HG03280 (cell line): ENCODE data around the gene TBC1D21.

ENCODE experiments used
- ATAC-seq: cut with Tn5 transposase; IDR thresholded peaks from one replicate; pipeline ENCODE4 v1.9.1; 2021; ENCODE audit warnings: mild to moderate bottlenecking, moderate library complexity; ENCODE audit not compliant: unreplicated experiment

TBC1D21 gene

DNA sequence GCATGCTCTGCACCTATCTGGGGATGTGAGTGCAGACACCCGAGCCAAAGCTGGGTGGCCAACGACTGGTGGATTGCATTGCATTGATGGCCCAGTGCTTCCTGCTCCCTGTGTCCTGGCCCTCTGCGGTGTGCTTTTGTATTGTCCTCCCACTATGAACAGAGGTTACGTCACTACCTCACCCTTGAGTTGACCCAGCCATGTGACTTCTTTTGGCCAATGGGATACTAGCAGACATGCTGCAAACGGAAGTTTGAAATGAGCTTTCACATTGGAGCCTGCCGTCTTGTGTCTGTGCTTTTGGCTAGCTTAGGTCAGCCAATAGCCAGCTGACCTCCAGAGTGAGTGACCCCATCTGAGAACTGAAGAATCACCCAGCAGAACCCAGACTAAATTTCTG, 15.3 kb upstream of the TBC1D21 start:
- no peak for ATAC-seq

DNA sequence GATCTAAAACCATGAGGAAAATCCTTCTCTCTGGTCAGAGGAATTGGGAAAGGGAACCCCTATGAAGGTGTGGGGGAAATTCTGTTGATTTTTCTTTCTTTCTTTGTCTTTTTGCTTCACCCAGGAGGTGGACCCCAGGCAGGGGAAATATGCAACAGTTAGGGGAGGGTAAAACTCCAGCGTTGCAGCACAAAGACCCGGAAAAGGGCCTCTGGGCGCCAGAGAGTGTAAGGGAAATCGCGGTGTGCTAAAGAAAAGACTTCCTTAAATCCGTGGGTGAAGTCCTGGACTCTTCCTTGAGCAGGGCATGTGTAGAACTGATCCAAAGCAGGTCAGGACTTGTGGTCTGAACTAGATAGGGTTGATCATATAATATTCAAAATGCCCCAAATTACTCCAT, 11.1 kb upstream of the TBC1D21 start:
- ATAC-seq, result no peak

DNA sequence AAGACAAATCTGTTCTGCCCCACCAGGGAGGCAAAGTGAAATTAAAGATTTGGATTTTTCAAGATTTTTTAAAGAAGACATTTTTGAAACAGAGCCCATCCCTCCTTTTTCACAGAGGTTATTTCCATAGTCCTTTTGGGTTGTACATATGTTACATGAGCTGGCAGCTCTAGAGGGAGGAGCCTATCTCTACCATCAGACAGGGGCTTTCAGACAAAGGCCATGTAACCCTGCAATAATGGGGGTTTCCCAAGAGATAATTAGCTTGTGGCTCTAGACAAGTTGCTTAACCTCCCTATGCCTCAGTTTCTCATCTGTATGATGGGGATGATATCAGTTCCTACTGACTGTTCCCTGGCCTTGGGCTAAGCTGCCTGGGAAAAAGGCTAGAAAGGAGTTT, 8.0 kb upstream of the TBC1D21 start:
- ATAC-seq, result no peak

DNA sequence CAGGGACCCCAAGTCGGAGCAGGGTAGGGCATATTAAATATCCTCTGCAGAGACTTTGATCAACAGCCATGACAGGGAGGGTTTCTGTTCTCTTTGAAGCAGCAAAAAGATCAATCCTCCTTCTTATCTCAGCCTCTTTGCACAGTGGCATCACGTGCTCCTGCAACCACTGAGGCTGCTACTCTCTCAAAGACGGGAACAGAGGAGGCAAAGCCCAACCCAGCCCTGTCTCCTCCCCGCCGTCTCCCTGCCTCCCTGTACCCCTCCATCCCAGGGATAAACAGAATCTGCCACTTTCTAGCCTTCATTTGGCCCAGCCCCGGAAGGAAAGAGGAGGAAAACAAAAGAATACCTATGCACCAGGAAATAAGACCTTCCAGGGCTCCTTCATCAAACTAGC, 7.5 kb upstream of the TBC1D21 start:
- ATAC-seq, result no peak

DNA sequence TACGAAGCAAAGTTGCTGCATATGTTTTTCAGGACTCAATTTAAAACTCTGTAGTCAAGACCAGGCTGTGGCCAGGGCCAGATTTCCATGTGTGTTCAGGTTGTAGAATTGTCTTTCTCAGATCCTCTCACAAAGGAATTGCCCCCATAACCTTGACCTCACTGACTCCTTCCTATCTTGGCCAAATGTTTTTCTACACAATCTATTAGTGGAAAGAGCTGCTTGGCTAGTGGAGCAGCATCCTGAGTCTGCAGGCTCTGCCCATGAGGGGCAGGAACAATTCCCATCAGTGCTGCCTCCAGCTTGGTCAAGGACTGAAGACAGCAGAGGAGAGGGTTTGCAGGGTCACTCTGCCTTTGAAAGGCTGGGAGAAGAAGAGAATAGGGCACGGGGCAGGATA, 6.9 kb upstream of the TBC1D21 start:
- ATAC-seq, result no peak

DNA sequence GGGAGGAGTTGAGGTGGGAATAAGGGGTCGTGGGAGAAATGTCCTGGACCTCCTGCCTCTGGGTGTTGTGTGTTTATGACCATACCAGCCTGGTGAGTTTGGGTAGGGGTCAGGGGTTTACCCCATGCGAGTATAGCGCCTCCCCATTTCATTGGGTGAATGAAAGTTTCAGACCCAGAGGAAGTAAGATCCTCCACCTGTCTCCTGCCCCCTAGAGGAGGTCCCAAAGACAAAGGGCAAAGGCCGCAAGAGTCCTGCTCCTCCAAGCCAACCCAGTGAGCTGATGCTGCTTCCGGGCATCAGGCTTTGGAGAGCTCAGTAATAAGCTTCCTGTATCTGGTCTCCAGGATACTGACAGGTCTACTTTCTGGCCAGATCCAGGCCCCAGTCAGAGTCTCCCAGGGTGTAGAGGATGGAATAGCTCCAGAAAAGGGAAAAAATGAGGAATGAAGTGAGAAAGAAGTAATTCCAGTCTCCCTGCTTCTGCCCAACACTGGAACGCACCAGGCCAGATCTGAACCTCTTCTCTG, 6.4 kb upstream of the TBC1D21 start:
- ATAC-seq, result no peak

DNA sequence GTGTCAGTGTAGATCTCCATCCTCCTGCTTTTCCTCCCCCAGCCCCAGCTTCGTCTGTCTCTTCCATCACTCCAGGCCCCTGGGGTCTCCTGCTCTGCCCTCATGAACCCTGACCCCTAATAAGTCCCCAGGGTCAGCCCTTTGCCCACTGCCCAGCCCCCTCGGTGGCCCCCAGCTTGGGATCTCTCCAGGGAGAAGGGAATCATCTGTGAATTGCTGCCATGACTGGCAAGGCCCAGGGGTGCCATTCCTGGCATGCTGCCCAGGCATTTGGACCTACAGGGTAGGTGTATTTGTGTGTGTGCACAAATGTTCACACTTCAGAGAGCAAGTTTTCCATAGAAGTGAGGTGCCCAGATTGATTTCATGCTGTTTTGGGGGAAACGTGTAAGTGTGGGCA, 5.9 kb upstream of the TBC1D21 start:
- ATAC-seq, result no peak

DNA sequence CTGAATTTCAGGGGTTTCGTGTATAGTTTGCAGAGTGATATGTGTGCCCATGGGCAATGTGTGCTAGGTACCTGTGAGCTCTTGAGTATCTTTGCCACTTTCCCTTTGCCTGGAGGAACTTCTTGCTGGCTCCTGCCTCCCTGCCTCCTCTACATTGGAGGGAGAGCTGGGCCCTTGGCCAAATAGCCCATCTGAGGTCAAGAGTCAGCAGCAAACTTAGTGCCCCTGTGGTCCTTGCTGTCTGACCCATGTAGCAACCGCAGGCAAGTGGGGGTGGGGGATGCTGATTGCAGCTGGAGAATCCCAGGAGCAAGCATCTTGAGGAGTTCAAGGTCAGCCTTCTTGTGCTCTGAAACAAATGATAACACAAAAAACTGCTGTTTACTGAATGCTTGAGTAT, 5.4 kb upstream of the TBC1D21 start:
- no peak for ATAC-seq

DNA sequence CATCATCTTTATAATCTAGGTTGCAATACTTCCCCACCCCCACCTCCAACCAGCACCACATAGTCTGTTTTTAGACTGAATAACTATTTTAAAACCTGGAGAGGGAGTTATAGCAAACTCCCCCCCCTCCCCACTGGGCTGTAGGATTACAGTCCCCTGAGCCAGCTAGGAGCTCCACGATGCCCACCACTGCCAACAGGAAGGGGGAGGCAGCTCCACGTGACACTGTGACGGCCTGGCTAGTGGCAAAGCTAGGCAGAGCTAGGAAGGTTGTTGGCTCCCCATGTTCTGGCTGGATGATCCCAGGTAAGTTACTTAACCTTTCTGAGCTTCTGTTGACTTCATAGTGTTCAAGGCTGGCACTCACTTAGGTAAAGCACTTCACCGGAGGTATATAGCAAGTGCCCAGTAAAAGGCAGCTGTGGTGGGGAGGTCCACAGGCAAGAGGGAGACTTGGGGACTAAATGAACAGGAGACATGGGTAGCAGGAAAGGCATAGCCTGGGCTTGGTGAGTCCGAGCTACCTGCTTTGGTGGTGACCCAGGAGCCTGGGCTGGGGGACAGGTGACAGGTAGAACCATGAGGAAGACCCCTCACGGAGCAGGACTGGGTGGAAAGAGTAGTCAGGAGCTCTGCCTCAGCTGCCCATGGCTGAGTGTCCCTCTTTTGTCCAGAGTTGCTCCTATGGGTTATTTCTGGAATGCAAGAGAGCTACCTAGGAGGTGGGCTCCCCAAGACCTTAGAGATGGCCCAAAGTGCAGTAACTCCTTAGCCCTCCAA, 4.0 kb upstream of the TBC1D21 start:
- ATAC-seq, result no peak

DNA sequence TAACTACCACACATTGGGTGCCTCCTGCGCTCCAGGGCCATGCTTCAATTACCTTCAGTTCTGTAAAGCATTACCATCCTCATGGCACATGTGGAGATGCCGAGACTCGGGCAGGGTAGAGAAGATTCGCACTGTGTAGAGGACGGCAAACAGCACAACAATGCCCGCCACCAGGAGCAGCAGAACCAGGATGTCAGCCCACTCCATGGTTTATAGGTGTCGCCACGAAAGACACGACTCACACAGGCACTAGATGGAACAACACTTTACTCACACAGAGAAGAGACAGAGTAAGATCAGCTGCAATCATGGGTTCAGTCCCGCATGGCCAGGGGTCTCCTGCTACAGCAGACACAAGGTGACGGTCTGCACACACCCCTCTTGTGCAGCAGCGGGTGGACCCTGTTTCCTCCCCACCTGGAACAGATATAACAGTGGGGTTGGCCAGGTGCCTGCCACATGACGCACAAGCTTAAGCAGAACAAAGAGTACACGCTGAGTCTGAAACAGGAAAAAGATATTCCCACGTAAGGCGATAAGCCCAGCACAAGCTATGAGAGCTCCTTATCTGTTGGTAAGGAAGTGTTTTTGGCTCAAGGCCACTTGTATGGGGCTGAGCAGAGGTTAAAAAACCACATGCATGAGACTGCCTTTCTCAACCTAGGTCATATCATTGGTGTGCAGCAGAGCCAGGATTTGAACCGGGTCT, 2.5 kb upstream of the TBC1D21 start:
- no peak for ATAC-seq

DNA sequence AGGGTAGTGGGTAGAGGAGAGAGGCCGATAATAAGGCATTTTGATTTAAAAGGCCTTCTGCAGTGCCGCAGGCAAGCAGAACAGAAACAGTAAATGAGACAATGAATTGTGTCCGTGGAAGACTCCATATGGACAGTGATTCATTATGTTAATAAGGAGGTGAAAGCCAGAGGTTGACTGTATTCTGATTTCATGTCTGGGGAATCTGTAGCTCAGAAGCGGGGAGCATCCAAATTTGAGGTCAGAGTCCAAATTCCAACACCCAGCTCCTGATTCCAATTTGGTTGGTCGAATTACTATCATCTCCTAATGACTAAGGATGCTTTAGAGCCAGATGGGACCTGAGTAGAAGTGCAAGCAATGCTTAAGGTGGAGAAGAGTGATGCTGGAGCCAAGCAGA, 1.0 kb upstream of the TBC1D21 start:
- no peak for ATAC-seq

DNA sequence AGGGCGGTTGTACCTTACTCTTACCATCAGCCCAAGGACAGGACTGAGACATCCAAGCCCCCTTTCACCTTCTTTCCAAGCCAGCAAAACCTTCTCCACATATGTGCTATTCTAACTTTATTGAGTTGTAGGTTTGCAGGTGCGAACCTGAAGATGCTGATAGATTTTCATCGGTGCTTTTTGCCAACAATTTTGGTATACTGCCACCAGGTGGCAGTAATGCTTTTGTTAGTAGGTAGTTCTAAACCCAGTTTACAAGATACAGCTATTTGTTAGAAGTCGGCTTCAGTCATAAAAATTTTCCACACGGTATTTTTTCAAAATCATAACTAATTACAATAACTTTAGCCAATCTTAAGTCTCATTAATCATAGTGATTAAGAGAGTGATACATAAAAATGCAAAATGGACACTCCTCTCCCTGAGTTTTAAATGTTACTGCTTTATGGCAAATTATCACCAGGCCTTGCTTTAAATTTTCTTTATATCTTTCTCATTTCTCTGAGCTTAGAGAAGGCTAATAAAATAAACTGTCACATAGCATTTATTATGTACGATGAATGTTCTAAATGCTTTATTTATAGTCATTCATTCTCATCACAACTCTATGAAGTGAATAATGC, 636 bp downstream of the TBC1D21 start:
- ATAC-seq, result no peak

DNA sequence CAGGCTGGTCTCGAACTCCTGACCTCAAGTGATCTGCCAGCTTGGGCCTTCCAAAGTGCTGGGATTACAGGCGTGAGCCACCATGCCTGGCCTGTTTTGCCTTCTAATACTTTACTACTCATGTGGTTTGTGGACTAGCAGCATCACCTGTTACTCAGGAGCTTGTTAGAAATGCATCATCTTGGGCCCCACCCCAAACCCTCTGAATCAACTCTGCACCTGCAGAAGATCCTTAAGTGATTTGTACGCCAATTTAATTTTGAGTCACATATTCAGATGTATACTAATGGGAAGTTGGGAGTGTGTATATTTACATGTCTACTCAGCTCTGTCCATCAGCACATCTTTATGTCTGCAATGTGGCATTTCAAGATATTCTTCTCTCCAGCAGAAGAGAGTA, 6.1 kb downstream of the TBC1D21 start:
- ATAC-seq, result no peak

DNA sequence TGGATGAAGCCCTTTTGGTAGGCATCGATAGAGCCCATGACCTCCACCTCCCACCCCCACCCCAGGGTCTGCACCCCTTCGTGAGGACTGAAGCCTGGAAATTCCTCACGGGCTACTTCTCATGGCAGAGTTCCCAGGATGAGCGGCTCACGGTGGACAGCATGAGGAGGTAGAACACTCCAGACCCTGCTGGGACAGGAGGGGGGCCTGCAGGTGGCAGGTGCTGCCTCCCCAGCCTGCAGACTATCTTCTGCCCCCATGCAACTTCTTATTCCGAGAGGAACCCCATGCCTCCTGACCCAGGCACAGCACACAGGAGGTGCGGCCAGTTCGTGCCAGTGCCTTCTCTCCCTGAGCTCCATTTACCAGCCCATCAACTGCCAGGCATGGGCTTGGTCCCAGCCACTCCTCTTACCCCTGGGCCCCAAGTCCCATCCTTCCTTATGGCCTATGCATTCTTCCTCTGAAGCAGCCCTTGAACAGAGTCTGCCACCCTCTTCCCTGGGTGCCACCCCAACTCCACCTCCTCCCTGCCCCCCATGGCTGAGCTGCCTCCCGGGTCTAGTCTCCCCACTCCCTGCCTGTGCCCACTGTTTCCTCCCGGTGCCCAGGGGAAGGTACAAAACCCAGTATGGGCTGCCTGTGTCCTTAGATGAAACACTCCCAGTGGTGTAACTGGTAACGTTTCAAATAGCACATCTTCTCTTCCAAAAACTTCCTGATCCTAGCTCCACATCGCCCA, 8.4 kb downstream of the TBC1D21 start:
- no peak for ATAC-seq

DNA sequence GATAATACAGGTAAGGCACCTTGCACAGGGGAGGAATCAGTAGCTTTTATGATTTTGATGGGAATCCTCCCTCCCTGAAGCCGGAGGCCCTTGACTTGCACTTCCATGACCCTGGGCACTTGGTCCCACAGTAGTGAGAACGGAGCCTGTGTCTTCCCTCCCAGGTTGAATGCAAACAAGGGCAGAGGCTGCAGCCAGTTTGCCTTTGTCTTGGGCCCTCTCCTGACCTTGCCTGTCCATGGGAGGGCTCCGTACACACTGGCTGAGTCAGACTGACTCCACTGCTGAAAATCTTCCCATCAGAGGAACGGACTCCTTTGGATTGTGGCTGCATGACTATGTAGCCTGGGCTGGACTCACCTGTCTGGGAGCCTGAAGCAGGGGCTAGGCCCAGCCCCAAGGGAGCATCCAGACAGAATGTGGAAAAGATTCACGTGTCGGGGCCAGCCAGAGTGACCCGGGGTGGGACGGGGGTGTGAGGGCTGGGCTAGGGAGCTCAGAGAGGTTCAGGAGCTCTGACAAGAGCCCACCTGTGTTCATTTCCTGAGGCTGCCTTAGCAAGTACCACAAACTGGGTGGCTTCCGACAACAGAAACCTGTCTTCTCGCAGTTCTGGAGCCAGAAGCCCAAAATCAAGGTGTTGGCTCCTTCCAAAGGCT, 9.5 kb downstream of the TBC1D21 start:
- ATAC-seq, result no peak

DNA sequence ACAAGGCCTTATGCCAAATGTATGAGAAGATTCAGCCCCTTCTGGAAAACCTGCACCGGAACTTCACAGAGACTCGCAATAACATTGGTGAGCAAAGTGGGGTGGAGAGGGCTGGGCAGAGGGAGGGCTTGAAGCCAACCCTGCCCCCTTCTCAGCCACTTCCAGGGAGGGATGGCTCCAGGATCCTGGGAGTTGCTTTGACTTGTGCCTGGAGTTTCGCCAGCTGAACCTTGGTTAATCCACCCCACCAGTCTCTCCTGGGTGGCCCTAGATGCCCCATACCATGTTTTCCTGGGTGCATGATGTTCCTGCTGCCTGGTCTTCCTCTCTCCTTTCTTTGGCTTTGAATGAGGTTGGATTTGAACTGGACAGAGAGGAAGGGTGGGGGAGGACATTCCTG, 10.8 kb downstream of the TBC1D21 start:
- ATAC-seq, result no peak

DNA sequence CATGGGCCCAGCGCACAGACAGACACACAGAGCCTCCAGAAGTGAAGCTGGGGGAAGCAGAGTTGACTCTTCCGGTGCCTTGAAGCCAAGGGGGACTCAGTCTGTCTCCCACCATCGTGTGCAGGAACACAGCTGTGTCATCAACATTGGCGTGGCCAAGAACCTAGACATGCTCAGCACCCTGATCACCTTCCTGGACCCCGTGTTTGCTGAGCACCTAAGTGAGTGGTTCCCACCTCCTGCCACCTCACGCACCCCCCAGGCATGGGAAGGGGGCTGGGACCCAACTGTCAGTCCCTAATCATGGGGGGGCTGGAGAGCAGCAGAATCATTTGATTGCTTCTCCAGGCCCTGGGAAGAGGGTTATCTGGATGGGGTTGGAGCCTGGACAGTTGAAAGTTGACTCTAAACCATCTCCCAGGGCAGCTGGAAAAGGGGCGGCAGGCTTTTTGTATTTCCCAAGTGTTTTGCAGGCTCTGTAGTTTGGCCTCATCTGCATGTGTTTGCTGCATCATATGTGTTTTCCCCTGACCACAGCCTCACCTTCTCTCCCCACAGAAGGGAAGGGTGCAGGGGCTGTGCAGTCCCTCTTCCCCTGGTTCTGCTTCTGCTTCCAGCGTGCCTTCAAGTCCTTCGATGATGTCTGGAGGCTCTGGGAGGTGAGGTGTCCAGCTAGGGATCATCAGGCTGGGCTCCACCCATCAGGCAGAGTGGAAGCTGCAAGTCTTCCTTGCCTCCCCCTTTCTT, 12.8 kb downstream of the TBC1D21 start:
- no peak for ATAC-seq

DNA sequence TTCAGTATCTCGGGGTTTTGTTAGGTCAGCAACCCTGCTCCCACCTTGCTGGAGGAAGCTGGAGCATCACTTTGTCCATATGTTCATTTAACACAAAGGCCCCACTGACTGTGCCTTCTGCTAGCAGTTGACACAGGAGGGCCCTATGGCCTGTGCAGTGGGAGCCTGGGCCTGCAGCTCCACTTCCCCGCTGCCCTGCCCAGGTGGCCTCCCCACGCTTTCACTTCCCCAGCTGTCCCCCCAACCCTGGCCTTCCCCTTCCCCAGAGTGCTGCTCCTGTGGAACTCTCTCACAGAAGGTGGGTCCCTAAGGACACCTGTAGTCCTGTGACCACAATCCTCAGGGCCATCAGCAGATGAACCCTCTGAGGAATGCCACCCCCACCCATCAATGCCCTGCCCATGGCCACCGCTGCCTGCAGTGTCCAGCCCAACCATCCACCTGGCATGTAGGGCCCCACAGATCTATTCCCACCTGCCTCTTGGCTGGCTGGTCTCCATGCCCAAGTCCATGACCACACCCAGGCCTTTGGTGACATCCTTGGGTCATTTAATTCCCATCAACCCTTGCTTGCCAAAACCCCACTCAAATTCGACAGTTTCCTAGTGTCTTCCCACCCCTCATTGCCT, 13.5 kb downstream of the TBC1D21 start:
- ATAC-seq, result no peak

DNA sequence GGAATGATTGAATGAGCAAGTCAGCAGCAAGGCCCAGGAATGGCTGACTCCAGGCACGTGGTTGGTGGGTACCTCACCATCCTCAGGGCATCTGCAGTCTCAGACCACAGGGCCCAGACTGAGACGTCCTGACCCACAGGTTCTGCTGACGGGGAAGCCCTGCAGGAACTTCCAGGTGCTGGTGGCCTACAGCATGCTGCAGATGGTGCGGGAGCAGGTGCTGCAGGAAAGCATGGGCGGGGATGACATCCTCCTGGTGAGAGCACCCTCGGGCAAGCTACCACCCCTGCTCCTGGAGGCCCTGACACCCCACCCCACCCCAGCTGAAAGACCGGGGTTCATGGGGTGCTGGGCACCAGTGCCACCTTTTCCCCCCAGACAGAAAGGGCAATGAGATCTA, 14.1 kb downstream of the TBC1D21 start:
- ATAC-seq, result no peak
